ENCODE measurements around the gene GVQW3. TPM values are rescaled to one million over a fixed set of nuclear protein-coding genes. Genes with fewer than 3 reads are reported as not detected.

The GVQW3 gene
- total RNA-seq, 2 donors from 2014 or later = 6.6 to 13.5 TPM

- peak overlapping the region; percentile 65 for H3K27ac ChIP-seq (ENCODE audit: low read depth, low read length)
- peak overlapping the region; percentile 25 for H3K4me3 ChIP-seq (ENCODE audit: low read length)
- Mint-ChIP-seq H3K9me3 (no peaks in the 10 kb centered on the region), H3K27me3 (ENCODE audit: insufficient read depth) (no peaks in the 10 kb centered on the region), H3K4me1 (peaks cover 55% of the 10 kb centered on the region), H3K4me3 (peak overlapping the region; percentile 38), H3K36me3 (ENCODE audit: low read depth) (peaks cover 27% of the 10 kb centered on the region), H3K27ac (peak overlapping the region; percentile 91)
- peak; percentile 89 for DNase-seq
- WGBS, 2 experiments (ENCODE audit: insufficient coverage in 1 of 2, insufficient read length in 1 of 2) = 0% methylated on average over 1 of the region's 2 CpGs
- TF ChIP-seq CTCF (conservative IDR thresholded peaks at IDR 0.05) = no peak
- H3K36me3 ChIP-seq (ENCODE audit: control insufficient read depth, insufficient read depth, low read length) = peaks cover 31% of the 10 kb centered on the region
- no peaks in the 10 kb centered on the region for H3K9me3 ChIP-seq (ENCODE audit: control insufficient read depth, low read length)
- H3K9ac ChIP-seq (ENCODE audit: extremely low read depth, low read length, poor library complexity, severe bottlenecking) = no peak overlapping the region
- peaks cover 21% of the 10 kb centered on the region for H3K4me1 ChIP-seq (ENCODE audit: control insufficient read depth, insufficient read depth, low read length)
- H3K27me3 ChIP-seq (ENCODE audit: control insufficient read depth, insufficient read depth, low read length, poor library complexity, severe bottlenecking) = no peaks in the 10 kb centered on the region
These were observed 74.2 kb downstream of the GVQW3 start for GRCh38 chr11:76455331-76455730.

GRCh38 chr11:76455931-76456330 lies 74.8 kb downstream of the GVQW3 start:
- H3K36me3 ChIP-seq (ENCODE audit: control insufficient read depth, insufficient read depth, low read length) = peaks cover 32% of the 10 kb centered on the region
- Mint-ChIP-seq H3K36me3 (ENCODE audit: low read depth) (peaks cover 25% of the 10 kb centered on the region), H3K4me1 (peaks cover 55% of the 10 kb centered on the region), H3K9me3 (no peaks in the 10 kb centered on the region), H3K27me3 (ENCODE audit: insufficient read depth) (no peaks in the 10 kb centered on the region), H3K4me3 (peak overlapping the region; percentile 38), H3K27ac (peak overlapping the region; percentile 91)
- H3K27me3 ChIP-seq (ENCODE audit: control insufficient read depth, insufficient read depth, low read length, poor library complexity, severe bottlenecking) = no peaks in the 10 kb centered on the region
- TF ChIP-seq CTCF (conservative IDR thresholded peaks at IDR 0.05) = no peak
- H3K27ac ChIP-seq (ENCODE audit: low read depth, low read length) = peak overlapping the region; percentile 65
- H3K9me3 ChIP-seq (ENCODE audit: control insufficient read depth, low read length) = no peaks in the 10 kb centered on the region
- peak overlapping the region; percentile 25 for H3K4me3 ChIP-seq (ENCODE audit: low read length)
- no peak overlapping the region for H3K9ac ChIP-seq (ENCODE audit: extremely low read depth, low read length, poor library complexity, severe bottlenecking)
- H3K4me1 ChIP-seq (ENCODE audit: control insufficient read depth, insufficient read depth, low read length) = peaks cover 21% of the 10 kb centered on the region
- DNase-seq = no peak

- H3K9me3 ChIP-seq (ENCODE audit: control insufficient read depth, low read length) = no peaks in the 10 kb centered on the region
- Mint-ChIP-seq H3K27me3 (ENCODE audit: insufficient read depth) (no peaks in the 10 kb centered on the region), H3K27ac (peak overlapping the region; percentile 91), H3K36me3 (ENCODE audit: low read depth) (peaks cover 25% of the 10 kb centered on the region), H3K9me3 (no peaks in the 10 kb centered on the region), H3K4me1 (peaks cover 55% of the 10 kb centered on the region), H3K4me3 (no peak overlapping the region)
- peaks cover 36% of the 10 kb centered on the region for H3K36me3 ChIP-seq (ENCODE audit: control insufficient read depth, insufficient read depth, low read length)
- peaks cover 21% of the 10 kb centered on the region for H3K4me1 ChIP-seq (ENCODE audit: control insufficient read depth, insufficient read depth, low read length)
- WGBS, 2 experiments (ENCODE audit: insufficient coverage in 1 of 2, insufficient read length in 1 of 2) = no CpG with 5 or more reads among the region's 2 CpGs
- TF ChIP-seq CTCF (conservative IDR thresholded peaks at IDR 0.05) = no peak
- DNase-seq = no peak
- H3K4me3 ChIP-seq (ENCODE audit: low read length) = peak overlapping the region; percentile 25
- no peaks in the 10 kb centered on the region for H3K27me3 ChIP-seq (ENCODE audit: control insufficient read depth, insufficient read depth, low read length, poor library complexity, severe bottlenecking)
- H3K27ac ChIP-seq (ENCODE audit: low read depth, low read length) = peak overlapping the region; percentile 65
- no peak overlapping the region for H3K9ac ChIP-seq (ENCODE audit: extremely low read depth, low read length, poor library complexity, severe bottlenecking)
These were observed 75.4 kb downstream of the GVQW3 start for GRCh38 chr11:76456571-76456970.

Other genes starting within 250 kb of the GVQW3 start
- under 1 TPM; 0.53 to 0.62 TPM for gene WNT11, start 174.8 kb upstream of the GVQW3 start, total RNA-seq
- gene THAP12, start 191 bp upstream of the GVQW3 start, total RNA-seq = 10 to 100 TPM; 39.6 to 46.2 TPM
- gene EMSY, start 63.7 kb downstream of the GVQW3 start, total RNA-seq = 10 to 100 TPM; 27.4 to 35.5 TPM